HepG2 (cell line): Measurements from ENCODE around the gene TNFSF13. TPM values are rescaled to one million over a fixed set of nuclear protein-coding genes. Genes with fewer than 3 reads are reported as not detected.

ENCODE experiments used
- KMT2B ChIP-seq: IDR thresholded peaks from 2 replicates; pipeline ENCODE4 v1.6.1; 2016; ENCODE audit warnings: missing genetic modification reagents, missing compliant biosample characterization
- PHF8 ChIP-seq: sonication (generic); formaldehyde crosslinking; IDR thresholded peaks from 2 replicates; pipeline ENCODE4 v1.5.0; 2020; ENCODE audit warnings: missing genetic modification reagents
- RARG ChIP-seq: sonication (generic); formaldehyde crosslinking; IDR thresholded peaks from 2 replicates; pipeline ENCODE4 v1.4.0; 2020; ENCODE audit warnings: low read depth, mild to moderate bottlenecking, missing genetic modification reagents
- SATB2 ChIP-seq: sonication (generic); formaldehyde crosslinking; IDR thresholded peaks from 2 replicates; pipeline ENCODE4 v1.5.0; 2020; ENCODE audit warnings: missing genetic modification reagents
- SNAI1 ChIP-seq: sonication (generic); formaldehyde crosslinking; IDR thresholded peaks from 2 replicates; pipeline ENCODE4 v1.5.0; 2020; ENCODE audit warnings: mild to moderate bottlenecking, missing genetic modification reagents, borderline replicate concordance
- ZBTB1 ChIP-seq: sonication (generic); formaldehyde crosslinking; IDR thresholded peaks from 2 replicates; pipeline ENCODE4 v1.4.0; 2020; ENCODE audit warnings: missing genetic modification reagents, borderline replicate concordance
- ZFX ChIP-seq: sonication (generic); formaldehyde crosslinking; IDR thresholded peaks from 2 replicates; pipeline ENCODE4 v1.4.0; 2020; ENCODE audit warnings: mild to moderate bottlenecking, low read depth, missing genetic modification reagents, moderate library complexity
- ZNF138 ChIP-seq: sonication (generic); formaldehyde crosslinking; IDR thresholded peaks from 2 replicates; pipeline ENCODE4 v1.5.0; 2020; ENCODE audit warnings: mild to moderate bottlenecking, low read depth, missing genetic modification reagents
- ZNF615 ChIP-seq: sonication (generic); formaldehyde crosslinking; IDR thresholded peaks from 2 replicates; pipeline ENCODE4 v1.5.0; 2020; ENCODE audit warnings: mild to moderate bottlenecking, missing genetic modification reagents, borderline replicate concordance
- polyA plus RNA-seq, 8 experiments: library from polyadenylated mRNA; depleted of rRNA in 3 of 8; stranded (reverse) in 7 of 8; unstranded in 1 of 8; fragments of >200 nt; fragmentation: Illumina TruSeq in 4 of 8; extraction: Trizol in 4 of 8; gene quantifications; 2 replicates each; pipeline versions ENCODE4 v1.2.1 to v1.2.3, GENCODE V29; 2011 to 2016; ENCODE audit warnings: low read depth in 4 of 8, missing spikeins in 1 of 8, mixed read lengths in 1 of 8; ENCODE audit not compliant: insufficient read depth in 1 of 8
- total RNA-seq, 5 experiments: library from RNA; depleted of rRNA; stranded (reverse); fragments of >200 nt; fragmentation: Illumina TruSeq; extraction: Trizol; gene quantifications; 2 replicates each; pipeline ENCODE4 v1.2.3, GENCODE V29; 2016; ENCODE audit warnings: low read depth in 1 of 5
- TF ChIP-seq, protein P1 (sequence below): sonication (generic); formaldehyde crosslinking; IDR thresholded peaks from 2 replicates; pipeline ENCODE4 v1.4.0; 2020; ENCODE audit warnings: missing genetic modification reagents
- TF ChIP-seq, protein P2 (sequence below): sonication (generic); formaldehyde crosslinking; conservative IDR thresholded peaks from 2 replicates; pipeline ENCODE4 v1.4.0; 2020; ENCODE audit warnings: missing genetic modification reagents
- TF ChIP-seq, protein P3 (sequence below): sonication (generic); formaldehyde crosslinking; IDR thresholded peaks from 2 replicates; pipeline ENCODE4 v1.4.0; 2020; ENCODE audit warnings: missing genetic modification reagents, mild to moderate bottlenecking, borderline replicate concordance
- TF ChIP-seq, protein P4 (sequence below): sonication (generic); formaldehyde crosslinking; IDR thresholded peaks from 2 replicates; pipeline ENCODE4 v1.4.0; 2020; ENCODE audit warnings: missing genetic modification reagents, borderline replicate concordance
- TF ChIP-seq, protein P5 (sequence below): sonication (generic); formaldehyde crosslinking; IDR thresholded peaks from 2 replicates; pipeline ENCODE4 v1.5.0; 2020; ENCODE audit warnings: mild to moderate bottlenecking, missing genetic modification reagents

TNFSF13 gene
- total and polyA plus RNA-seq, 2 of the 13 experiments (the other 11 are each of a cell fraction or from before 2014, with no cell fraction given) = 2.5 to 3.3 TPM

DNA sequence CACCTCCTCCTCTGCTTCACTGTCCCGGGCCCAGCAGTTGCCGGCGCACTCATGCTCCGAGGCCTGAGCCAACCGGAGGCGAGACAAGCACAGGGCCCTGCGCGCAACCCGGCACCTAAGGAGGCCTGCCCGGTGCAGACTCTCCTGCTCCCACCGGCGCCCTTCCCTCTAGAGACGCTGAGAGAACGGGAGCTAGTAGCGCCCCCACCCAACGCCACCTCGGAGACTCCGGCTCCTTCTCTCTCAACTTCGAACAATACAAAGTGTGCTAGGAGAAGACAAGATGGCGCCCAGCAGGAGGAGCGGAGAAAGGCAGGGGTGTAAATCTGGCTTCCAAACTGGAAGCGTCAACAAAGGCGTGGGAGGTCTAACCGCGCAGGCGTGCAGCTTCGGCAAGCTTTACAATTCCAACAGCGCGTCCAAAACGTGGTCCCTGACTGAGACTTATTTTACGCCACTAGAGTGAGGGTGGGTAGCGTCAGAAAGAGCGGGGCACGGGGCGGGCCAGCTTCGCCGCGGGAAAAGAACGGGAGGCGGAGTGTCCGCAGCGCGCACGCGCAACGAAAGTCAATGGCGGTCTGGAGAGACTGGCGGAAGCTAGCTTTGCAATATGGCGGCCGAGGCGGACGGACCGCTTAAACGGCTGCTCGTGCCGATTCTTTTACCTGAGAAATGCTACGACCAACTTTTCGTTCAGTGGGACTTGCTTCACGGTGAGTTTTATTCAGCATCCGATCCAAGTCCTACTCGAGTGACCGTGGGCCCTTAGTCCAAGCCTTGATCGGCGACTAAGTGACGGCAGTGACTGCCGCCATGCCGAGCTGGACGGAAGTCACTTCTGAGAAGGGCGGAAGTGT lies 24.9 kb downstream of the TNFSF13 start, which contains the start of gene MPDU1 (continued):
- TF ChIP-seq ZBTB1 (no peak), PHF8 (CRISPR knock-in tag) (peak; percentile 93), ZFX (CRISPR knock-in tag) (peak; percentile 79), SATB2 (0 out of 2 replicates have a peak, but pooled peaks have one; percentile 85), RARG (CRISPR knock-in tag) (no peak), KMT2B (CRISPR knock-in tag) (peak; percentile 83; the same call in 1 of the 2 replicates), SNAI1 (CRISPR knock-in tag) (no peak; the same call in 1 of the 2 replicates), ZNF615 (no peak; the same call in 1 of the 2 replicates), ZNF138 (no peak; the same call in 1 of the 2 replicates)
- TF ChIP-seq, protein P1, sequence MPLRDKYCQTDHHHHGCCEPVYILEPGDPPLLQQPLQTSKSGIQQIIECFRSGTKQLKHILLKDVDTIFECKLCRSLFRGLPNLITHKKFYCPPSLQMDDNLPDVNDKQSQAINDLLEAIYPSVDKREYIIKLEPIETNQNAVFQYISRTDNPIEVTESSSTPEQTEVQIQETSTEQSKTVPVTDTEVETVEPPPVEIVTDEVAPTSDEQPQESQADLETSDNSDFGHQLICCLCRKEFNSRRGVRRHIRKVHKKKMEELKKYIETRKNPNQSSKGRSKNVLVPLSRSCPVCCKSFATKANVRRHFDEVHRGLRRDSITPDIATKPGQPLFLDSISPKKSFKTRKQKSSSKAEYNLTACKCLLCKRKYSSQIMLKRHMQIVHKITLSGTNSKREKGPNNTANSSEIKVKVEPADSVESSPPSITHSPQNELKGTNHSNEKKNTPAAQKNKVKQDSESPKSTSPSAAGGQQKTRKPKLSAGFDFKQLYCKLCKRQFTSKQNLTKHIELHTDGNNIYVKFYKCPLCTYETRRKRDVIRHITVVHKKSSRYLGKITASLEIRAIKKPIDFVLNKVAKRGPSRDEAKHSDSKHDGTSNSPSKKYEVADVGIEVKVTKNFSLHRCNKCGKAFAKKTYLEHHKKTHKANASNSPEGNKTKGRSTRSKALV (CRISPR knock-in tag) = no peak
- TF ChIP-seq, protein P2, sequence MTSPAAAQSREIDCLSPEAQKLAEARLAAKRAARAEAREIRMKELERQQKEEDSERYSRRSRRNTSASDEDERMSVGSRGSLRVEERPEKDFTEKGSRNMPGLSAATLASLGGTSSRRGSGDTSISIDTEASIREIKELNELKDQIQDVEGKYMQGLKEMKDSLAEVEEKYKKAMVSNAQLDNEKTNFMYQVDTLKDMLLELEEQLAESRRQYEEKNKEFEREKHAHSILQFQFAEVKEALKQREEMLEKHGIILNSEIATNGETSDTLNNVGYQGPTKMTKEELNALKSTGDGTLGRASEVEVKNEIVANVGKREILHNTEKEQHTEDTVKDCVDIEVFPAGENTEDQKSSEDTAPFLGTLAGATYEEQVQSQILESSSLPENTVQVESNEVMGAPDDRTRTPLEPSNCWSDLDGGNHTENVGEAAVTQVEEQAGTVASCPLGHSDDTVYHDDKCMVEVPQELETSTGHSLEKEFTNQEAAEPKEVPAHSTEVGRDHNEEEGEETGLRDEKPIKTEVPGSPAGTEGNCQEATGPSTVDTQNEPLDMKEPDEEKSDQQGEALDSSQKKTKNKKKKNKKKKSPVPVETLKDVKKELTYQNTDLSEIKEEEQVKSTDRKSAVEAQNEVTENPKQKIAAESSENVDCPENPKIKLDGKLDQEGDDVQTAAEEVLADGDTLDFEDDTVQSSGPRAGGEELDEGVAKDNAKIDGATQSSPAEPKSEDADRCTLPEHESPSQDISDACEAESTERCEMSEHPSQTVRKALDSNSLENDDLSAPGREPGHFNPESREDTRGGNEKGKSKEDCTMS (CRISPR knock-in tag) = no peak
- TF ChIP-seq, protein P3, sequence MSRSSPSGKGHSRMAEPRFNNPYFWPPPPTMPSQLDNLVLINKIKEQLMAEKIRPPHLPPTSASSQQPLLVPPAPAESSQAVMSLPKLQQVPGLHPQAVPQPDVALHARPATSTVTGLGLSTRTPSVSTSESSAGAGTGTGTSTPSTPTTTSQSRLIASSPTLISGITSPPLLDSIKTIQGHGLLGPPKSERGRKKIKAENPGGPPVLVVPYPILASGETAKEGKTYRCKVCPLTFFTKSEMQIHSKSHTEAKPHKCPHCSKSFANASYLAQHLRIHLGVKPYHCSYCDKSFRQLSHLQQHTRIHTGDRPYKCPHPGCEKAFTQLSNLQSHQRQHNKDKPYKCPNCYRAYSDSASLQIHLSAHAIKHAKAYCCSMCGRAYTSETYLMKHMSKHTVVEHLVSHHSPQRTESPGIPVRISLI = no peak
- TF ChIP-seq, protein P4, sequence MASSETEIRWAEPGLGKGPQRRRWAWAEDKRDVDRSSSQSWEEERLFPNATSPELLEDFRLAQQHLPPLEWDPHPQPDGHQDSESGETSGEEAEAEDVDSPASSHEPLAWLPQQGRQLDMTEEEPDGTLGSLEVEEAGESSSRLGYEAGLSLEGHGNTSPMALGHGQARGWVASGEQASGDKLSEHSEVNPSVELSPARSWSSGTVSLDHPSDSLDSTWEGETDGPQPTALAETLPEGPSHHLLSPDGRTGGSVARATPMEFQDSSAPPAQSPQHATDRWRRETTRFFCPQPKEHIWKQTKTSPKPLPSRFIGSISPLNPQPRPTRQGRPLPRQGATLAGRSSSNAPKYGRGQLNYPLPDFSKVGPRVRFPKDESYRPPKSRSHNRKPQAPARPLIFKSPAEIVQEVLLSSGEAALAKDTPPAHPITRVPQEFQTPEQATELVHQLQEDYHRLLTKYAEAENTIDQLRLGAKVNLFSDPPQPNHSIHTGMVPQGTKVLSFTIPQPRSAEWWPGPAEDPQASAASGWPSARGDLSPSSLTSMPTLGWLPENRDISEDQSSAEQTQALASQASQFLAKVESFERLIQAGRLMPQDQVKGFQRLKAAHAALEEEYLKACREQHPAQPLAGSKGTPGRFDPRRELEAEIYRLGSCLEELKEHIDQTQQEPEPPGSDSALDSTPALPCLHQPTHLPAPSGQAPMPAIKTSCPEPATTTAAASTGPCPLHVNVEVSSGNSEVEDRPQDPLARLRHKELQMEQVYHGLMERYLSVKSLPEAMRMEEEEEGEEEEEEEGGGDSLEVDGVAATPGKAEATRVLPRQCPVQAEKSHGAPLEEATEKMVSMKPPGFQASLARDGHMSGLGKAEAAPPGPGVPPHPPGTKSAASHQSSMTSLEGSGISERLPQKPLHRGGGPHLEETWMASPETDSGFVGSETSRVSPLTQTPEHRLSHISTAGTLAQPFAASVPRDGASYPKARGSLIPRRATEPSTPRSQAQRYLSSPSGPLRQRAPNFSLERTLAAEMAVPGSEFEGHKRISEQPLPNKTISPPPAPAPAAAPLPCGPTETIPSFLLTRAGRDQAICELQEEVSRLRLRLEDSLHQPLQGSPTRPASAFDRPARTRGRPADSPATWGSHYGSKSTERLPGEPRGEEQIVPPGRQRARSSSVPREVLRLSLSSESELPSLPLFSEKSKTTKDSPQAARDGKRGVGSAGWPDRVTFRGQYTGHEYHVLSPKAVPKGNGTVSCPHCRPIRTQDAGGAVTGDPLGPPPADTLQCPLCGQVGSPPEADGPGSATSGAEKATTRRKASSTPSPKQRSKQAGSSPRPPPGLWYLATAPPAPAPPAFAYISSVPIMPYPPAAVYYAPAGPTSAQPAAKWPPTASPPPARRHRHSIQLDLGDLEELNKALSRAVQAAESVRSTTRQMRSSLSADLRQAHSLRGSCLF (CRISPR knock-in tag) = no peak
- TF ChIP-seq, protein P5, sequence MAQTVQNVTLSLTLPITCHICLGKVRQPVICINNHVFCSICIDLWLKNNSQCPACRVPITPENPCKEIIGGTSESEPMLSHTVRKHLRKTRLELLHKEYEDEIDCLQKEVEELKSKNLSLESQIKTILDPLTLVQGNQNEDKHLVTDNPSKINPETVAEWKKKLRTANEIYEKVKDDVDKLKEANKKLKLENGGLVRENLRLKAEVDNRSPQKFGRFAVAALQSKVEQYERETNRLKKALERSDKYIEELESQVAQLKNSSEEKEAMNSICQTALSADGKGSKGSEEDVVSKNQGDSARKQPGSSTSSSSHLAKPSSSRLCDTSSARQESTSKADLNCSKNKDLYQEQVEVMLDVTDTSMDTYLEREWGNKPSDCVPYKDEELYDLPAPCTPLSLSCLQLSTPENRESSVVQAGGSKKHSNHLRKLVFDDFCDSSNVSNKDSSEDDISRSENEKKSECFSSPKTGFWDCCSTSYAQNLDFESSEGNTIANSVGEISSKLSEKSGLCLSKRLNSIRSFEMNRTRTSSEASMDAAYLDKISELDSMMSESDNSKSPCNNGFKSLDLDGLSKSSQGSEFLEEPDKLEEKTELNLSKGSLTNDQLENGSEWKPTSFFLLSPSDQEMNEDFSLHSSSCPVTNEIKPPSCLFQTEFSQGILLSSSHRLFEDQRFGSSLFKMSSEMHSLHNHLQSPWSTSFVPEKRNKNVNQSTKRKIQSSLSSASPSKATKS (CRISPR knock-in tag) = 0 out of 2 replicates have a peak, but pooled peaks have one; percentile 73
